ENCODE results near the gene NEK10. TPM values are rescaled to one million over a fixed set of nuclear protein-coding genes. Genes with fewer than 3 reads are reported as not detected.

Gene NEK10
- total RNA-seq, 4 donors from 2014 or later = 0.65 to 2.6 (median 1.2) TPM

GRCh38 chr3:27125821-27126501 is 243.2 kb downstream of the NEK10 start:
- ATAC-seq (ENCODE audit: low FRiP score) = no peak
- no peak for TF ChIP-seq CTCF (IDR thresholded peaks at IDR 0.05)
- no peak for DNase-seq (ENCODE audit: low spot score)

GRCh38 chr3:27119639-27120038 is 249.5 kb downstream of the NEK10 start:
- no peak for ATAC-seq (ENCODE audit: low FRiP score)
- no peak for TF ChIP-seq CTCF (IDR thresholded peaks at IDR 0.05)
- no peak for DNase-seq (ENCODE audit: low spot score)

GRCh38 chr3:27115352-27115751 is 253.8 kb downstream of the NEK10 start:
- ATAC-seq (ENCODE audit: low FRiP score) (no peak), DNase-seq (ENCODE audit: low spot score) (no peak)
- no peak for TF ChIP-seq CTCF (IDR thresholded peaks at IDR 0.05)

GRCh38 chr3:27114684-27115083 is 254.5 kb downstream of the NEK10 start:
- TF ChIP-seq CTCF (IDR thresholded peaks at IDR 0.05) = no peak
- DNase-seq (ENCODE audit: low spot score) (no peak), ATAC-seq (ENCODE audit: low FRiP score) (no peak)

- no peak for ATAC-seq (ENCODE audit: low FRiP score)
- no peak for DNase-seq (ENCODE audit: low spot score)
- no peak for TF ChIP-seq CTCF (IDR thresholded peaks at IDR 0.05)
Observed at GRCh38 chr3:27114129-27114528, 255.1 kb downstream of the NEK10 start.

- TF ChIP-seq CTCF (IDR thresholded peaks at IDR 0.05) = no peak
- no peak for ATAC-seq (ENCODE audit: low FRiP score)
- DNase-seq (ENCODE audit: low spot score) = no peak
Observed at GRCh38 chr3:27110020-27110419, 259.2 kb downstream of the NEK10 start.

GRCh38 chr3:27108322-27108721 is 260.9 kb downstream of the NEK10 start:
- no peak for DNase-seq (ENCODE audit: low spot score)
- TF ChIP-seq CTCF (IDR thresholded peaks at IDR 0.05) = no peak

More at GRCh38 chr3:27108322-27108721, 260.9 kb downstream of the NEK10 start:
- ATAC-seq (ENCODE audit: low FRiP score) = no peak
